Muscle of leg (tissue), 9 donors: ENCODE results near the gene PARP12. TPM values are rescaled to one million over a fixed set of nuclear protein-coding genes. Genes with fewer than 3 reads are reported as not detected.

Source experiments
- polyA plus RNA-seq, 8 donors: library from polyadenylated mRNA; unstranded; fragments of 120-200 nt; gene quantifications; one replicate each; pipeline versions ENCODE4 v1.2.1 to v1.2.3, GENCODE V29; 2013; ENCODE audit warnings: inconsistent platforms in 1 of 8, low replicate concordance in 1 of 8; ENCODE audit not compliant: insufficient read length in 8 of 8, insufficient read depth in 1 of 8
- total RNA-seq: library from RNA; stranded (reverse); fragments of 120-200 nt; gene quantifications from one replicate; pipeline ENCODE4 v1.2.4, GENCODE V29; 2013

PARP12 gene
- total and polyA plus RNA-seq, 9 donors, result 5.9 to 15.4 (median 8.8) TPM

Other genes with a start within 250 kb of the PARP12 start
- gene TBXAS1, start 233.7 kb downstream of the PARP12 start, total RNA-seq, result 4.4 TPM
- 1 to 10 TPM; 2.6 to 4.5 (median 3.3) TPM for gene TBXAS1, start 233.7 kb downstream of the PARP12 start, polyA plus RNA-seq
- 7.4 TPM for gene KDM7A, start 114.0 kb upstream of the PARP12 start, total RNA-seq
- gene KDM7A, start 114.0 kb upstream of the PARP12 start, polyA plus RNA-seq, result 1 to 10 TPM; 6.0 to 7.6 (median 6.6) TPM